Measurements from ENCODE around the gene LMAN1L.

The LMAN1L gene

DNA sequence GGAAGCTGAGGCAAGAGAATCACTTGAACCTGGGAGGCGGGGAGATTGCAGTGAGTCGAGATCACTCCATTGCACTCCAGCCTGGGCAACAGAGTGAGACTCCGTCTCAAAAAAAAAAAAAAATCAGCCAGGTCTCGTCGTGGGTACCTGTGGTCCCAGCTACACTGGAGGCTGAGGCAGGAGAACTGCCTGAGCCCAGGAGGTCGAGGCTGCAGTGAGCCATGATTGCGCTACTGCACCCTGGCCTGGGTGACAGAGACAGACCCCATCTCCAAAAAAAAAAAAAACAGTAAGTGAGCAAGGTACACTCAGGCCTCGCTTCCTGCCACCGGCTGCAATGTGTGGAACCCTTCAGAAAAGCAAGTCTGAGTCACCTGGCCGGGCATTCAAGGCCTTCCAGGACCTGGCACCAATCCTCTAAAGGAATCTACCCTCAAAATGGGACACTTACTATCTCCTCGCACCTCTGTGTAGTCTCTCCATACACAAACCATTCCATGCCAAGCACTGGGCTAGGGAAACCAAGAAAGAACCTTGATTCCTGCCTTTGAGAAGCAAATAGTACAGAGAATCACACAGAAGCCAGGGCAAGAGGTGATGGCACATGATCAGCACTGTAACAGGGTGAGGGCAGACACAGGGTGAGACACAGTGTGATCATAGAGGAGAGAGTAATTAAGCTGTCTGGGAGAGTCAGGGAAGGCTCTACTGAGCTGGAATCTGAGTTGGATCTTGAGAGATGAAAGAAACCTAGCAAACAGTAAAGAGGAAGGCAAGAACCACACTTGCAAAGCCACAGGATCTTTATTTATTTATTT is 50.8 kb downstream of the LMAN1L start:
- DNase-seq: peak; percentile 41 to 42

DNA sequence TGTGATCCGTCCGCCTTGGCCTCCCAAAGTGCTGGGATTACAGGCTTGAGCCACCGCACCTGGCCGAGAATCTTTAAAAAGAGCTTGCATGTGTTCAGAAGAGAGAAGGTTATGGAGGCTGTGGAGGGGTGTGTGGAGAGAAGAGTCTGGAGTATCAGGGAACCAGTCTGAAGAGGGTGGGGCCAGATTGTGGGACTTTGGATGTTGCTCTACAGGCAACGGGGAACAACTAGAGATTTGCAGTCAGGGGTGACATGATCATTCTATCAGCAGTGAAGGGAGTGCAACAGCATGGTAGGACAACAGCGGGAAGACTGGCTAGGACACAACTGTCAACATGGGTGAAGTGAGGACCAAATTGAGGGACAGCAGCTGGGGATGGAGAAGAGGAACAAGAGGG is 51.7 kb downstream of the LMAN1L start:
- no peak for DNase-seq

DNA sequence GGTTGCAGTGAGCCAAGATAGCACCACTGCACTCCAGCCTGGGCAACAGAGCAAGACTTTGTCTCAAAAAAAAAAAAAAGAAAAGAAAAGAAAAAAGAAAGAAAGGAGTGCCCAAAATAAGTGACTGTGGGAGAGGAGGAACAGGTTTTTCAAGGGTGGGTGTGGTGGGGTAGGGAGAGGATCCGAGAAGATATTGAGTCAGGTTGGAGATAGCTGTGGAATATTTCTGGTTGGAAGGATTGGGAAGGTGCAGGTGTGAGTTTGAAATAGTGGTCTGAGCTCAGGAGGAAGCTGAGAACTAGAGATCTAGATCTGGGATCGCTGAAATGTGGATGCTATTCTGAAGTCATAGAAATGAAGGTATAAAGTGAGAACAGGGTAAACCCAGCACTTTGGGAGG is 52.7 kb downstream of the LMAN1L start:
- DNase-seq: no peak

DNA sequence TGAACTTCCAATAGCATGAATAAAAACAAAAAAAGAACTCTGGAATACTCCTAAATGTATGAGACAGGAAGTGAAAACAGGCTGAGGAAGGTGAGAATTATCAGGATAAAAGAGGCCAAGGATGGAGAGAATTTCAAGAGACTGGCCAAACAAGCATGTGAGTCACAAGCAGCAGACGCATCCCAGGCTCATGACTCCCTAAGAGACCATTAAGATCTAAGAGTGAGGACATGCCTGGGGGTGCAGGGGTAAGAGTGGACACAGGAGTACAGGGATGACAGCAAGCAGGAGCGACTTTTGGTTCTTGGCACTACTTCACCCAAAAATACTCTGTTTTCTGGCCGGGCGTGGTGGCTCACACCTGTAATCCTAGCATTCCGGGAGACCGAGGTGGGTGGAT is 53.5 kb downstream of the LMAN1L start:
- no peak for DNase-seq

DNA sequence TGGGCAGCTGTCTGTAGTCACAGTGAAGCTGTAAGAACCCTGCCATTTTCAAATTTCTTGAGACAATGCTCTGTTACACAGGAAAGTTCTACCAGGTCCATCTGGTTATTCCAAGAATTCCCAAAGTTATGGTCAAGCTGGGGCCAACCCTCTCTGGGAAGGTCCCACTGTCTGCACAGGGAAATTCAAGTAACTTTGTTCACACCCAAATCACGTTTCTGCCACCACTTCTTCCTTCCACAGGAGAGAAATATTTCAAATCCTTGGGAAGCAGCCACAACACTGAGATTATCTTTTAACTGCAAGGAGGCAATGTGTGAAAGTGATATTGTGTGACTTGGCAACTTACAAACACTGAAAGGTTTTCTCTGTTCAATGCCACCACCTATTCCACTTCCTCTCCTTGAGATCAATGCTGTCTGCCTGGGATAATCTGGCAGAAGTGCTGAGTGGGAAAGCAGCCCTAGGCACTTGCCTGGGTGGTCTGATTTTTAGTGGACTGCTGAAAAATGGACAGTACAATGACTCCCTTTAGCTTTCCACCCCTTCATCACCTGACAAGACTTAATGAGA is 54.9 kb downstream of the LMAN1L start:
- no peak for DNase-seq

DNA sequence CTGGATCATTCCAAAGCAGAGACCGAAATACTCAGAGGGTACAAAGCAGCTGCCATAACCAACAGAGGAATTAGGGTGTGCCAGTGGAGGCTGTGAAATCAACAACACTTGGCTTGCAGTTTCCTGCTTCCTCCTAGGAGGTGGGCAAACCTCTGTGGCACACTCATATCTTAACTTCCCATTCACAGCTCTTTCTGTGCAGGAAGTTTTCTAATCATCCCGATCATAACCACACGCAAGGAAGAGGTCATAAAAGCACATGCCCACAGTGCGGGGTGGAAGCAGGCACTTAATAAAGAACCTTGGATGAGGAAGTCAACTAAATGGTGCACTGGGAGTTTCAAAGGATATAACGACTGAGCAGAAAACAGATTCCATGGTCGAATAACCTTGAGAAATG is 55.4 kb downstream of the LMAN1L start:
- DNase-seq: no peak

DNA sequence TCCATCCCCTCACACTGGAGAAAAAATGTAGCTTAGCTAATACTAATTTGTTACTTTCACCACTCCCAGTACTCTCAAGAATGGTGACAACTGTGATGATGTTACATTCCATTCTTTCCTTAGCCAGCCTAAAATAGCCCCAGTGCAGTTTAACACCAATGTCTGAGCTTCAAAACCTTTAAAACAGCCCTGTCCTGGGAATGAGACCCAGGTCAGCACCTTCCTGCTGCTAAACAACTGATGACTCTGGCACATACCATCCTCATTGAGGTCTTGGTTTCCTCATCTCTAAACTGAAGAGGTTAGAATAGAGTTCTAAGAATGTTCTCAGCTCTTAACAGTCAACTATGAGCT is 56.7 kb downstream of the LMAN1L start:
- DNase-seq: no peak

DNA sequence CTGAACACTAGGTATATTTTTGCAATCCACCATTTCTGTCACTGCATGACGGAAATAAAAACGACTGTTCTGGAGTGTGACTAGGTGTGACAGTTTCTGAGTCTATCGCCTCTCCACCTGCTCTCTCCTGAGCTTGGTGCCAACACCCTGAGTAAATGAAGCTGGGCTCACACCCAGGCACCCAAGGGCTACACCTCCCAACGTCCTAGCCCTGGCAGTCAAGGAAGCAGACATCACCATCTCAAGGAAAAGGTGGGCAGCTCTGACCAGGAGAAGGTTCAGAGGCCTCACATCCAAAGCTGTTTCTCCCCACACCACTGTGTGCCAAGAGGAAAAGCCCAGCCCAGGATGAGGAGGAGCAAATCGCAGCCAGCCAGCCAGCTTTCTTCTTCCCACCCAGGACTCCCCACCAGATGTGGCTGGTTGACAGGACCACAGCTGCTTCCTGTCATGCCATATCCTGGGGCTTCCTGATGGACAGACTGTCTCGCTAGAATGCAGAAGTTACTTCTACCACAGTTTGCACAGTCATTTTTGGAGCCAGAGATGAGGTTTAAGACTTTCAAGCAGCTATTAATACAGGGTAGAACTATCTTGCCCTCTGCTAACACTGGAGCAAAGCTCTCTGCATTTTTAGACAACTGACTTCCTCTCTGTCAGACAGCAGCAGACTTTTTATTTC is 57.2 kb downstream of the LMAN1L start:
- no peak for DNase-seq

DNA sequence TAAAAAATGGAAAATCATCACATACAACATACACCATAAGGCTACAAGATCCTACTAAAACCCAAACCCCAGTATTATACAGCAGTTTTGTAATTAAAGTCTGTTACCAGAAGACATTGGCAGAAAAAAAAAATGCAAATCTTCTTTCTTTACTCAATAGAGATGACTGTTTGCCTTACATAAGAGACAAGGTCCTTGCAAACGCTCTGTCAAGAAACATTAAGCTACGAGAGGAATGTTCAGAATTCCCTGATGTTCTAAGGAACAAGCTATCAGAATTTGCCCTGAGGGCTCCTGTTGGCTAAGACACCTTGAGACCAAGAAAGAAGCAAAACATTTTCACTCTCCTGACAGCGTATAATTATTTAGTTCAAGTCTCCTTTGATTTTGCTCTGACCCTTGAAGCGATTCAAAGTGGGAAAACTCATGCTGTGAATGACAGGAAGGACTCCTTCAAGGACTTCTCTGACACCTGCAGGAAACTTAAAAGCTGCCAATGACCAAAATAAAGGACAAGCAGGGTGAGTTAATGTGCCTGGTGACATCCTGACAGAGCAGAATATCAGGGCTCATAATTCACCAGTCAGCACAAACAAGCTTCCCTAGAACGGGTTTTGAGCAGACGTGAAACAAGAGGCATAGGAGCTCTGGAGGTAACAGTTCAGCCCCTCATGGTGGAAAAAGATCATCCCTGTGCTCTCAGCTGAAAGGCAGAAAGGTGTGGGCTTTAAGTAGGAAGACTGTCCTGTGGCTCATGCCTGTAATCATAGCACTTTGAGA is 58.0 kb downstream of the LMAN1L start:
- no peak for DNase-seq

DNA sequence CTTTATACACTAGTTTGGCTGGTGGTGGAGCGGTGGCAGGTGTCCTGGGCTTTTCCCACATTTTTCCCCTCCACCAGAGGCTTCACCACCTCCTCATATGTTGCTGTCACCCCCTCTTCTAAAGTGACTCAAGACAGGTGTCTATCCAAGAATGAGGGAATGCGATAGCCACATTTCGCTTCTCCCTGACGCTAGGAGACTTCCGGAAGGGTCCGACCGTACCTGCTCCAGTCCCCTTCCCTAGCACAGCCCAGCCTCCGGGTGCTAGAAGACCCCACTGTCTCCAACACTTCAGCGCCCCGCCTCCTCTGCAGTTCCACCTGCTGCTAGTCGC is 60.0 kb downstream of the LMAN1L start:
- no peak for DNase-seq

DNA sequence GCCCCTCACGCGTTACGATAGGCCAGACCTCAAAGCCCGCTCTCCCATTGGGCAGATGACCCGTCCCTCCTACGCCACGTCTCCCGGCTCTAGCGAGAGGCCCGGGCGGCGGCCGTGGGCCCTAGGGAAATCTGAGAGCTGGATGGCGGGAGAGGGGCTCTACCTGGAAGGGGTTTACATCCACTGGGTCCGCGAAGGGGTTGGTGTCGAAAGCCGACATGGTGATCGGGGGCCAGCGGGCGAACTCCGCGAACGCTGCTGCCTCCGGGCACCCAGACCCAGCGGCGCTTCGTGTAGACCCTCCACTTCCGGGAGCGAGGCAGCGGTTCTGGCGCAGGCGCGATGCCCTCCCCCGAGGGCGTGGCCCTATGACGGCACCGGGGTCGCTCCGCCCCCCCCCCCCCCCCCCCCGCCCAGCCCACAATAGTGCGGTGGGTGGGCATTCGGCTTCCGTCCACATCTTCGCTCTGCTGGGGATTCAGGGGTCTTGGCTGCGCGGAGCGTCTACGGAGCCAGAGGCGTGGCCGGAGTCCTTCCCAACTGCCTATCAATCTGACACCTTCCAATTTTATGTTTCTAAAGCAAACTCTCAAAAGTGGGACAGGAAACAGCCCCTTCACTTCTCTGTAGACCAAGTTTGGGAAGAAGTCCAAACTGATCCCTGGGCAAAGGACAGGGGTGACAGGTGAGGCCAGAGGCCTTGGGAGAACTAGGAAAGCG is 60.6 kb downstream of the LMAN1L start, which contains the start of gene SCAMP2:
SCAMP2 (minus strand) TSS at position 330 of the 720 bp plus-strand sequence; CDS start at position 220, 110 bp downstream.
- peak; percentile 84 to 96 for DNase-seq

DNA sequence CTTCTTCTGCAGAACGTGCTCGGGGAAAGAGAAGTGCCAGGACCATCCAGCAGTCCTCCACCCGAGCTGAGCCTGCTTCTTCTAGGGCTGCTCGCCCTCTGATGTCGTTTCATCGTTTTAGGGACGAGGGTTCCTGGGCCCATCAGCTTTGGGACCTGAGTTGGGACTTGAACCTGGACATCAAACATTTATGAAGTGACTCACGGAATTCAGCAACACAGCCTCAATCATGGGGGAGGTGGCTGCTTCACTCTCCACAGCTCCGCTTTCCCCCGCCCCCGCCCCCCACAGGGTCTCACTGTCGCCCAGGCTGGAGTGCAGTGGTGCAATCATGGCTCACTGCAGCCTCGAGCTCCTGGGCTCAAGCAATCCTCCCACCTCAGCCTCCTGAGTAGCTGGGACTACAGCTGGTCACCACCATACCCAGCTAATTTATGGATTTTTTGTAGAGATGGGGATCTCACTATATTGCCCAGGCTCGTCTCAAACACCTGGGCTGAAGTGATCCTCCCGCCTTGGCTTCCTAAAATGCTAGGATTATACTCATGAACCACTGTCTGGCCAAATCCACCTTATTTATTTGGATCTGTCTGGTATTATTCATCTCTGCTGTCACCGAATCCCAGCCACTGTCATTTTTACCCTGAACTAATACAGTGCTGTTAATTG is 61.3 kb downstream of the LMAN1L start:
- DNase-seq: no peak

All from SW 1271 (cell line).